TTC549 (cell line): ENCODE results near the gene FZD8.

Experiments
- FAIRE-seq: peaks from 2 replicates; lab custom pipeline; 2012; peaks lifted over from hg19 to GRCh38; lab: Jason Lieb, UNC

The FZD8 gene

DNA sequence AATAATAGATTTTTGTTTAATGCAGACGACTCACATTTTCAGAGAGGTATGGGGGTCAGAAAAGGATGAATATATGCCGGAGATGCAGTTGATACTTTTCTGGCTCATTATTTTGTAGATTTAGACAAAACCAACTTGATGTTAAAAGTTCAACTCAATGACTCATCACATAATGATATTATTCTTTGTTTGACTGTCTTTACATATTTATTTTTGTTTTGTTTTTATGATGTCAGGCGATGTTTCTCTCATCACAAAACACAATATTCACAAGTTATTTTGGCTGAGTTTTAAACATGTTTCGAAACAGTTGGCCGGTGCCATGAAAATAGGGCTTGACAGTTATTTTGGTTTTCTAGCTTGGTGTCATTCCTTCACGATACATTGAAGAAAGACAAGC lies 35.7 kb downstream of the FZD8 start:
- no peak for FAIRE-seq

GRCh38 chr10:35605191-35605590 lies 36.9 kb downstream of the FZD8 start, which contains the start of gene GJD4:
TSS of gene GJD4 (plus strand) at chr10:35605341. CDS start at chr10:35605568, 227 bp downstream.
- FAIRE-seq, result no peak

GRCh38 chr10:35600193-35600592 lies 41.9 kb downstream of the FZD8 start:
- FAIRE-seq, result no peak

- no peak for FAIRE-seq
Observed at GRCh38 chr10:35598379-35598778, 43.7 kb downstream of the FZD8 start.

GRCh38 chr10:35595106-35595505 lies 47.0 kb downstream of the FZD8 start:
- no peak for FAIRE-seq

DNA sequence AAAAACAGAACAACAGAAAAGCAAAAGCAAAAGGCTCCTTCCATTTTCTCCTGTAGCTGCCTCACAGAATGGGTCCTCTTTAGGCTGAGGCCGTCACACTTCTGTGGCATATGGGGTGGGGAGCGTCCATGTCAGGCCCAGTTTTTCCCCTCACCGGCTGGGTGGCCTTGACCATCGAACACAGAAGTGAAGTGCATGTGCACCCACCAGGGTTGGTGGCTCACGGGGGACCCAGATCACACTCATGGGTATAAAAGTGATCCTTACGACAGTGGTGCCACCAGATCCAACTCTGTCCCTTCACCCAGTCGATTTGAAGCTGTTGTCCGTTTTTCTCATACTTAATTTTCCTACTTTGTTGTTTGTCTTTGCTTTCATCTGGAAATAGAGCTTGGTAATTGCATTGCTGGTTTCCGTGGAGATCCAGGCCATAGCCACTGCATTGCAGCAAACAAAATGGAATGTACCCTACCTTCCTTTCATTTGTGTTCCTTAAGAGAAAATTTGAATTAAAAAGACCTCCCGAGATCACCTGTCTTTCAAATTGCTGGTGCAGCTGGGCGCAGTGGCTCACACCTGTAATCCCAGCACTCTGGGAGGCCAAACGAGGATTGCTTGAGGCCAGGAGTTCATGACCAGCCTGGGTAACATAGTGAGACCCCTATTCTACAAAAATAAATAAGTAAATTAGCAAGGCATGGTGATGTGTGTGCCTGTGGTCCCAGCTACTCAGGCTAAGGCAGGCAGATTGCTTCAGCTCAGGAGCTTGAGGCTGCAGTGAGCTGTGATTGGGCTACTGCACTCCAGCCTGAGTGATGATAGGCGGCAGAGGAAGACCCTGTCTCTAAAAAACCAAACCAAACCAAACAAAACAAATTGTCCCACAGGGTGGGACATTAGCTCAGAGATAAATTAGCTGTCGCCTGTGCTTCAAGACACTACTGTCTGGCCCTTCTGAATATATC lies 47.7 kb downstream of the FZD8 start:
- FAIRE-seq, result no peak

- no peak for FAIRE-seq
Observed at GRCh38 chr10:35592441-35592840, 49.7 kb downstream of the FZD8 start.

GRCh38 chr10:35588836-35589235 lies 53.3 kb downstream of the FZD8 start:
- FAIRE-seq, result no peak
